Ishikawa (cell line): ENCODE data around the gene STXBP1.

ENCODE experiments used
- CEBPB ChIP-seq: IDR thresholded peaks from 2 replicates; pipeline ENCODE4 v1.6.1; 2012
- CREB1 ChIP-seq: IDR thresholded peaks from 2 replicates; pipeline ENCODE4 v1.6.1; 2012; ENCODE audit warnings: low read depth
- EGR1 ChIP-seq: IDR thresholded peaks from 2 replicates; pipeline ENCODE4 v1.6.1; 2012
- EP300 ChIP-seq: IDR thresholded peaks from 2 replicates; pipeline ENCODE4 v1.6.1; 2012; ENCODE audit warnings: borderline replicate concordance
- FOXM1 ChIP-seq: IDR thresholded peaks from 2 replicates; pipeline ENCODE4 v1.6.1; 2012; ENCODE audit warnings: low read depth, borderline replicate concordance
- MAX ChIP-seq: IDR thresholded peaks from 2 replicates; pipeline ENCODE4 v1.6.1; 2012
- NFIC ChIP-seq: IDR thresholded peaks from 2 replicates; pipeline ENCODE4 v1.6.1; 2012
- RAD21 ChIP-seq: IDR thresholded peaks from 2 replicates; pipeline ENCODE4 v1.6.1; 2012; ENCODE audit warnings: low read depth
- REST ChIP-seq: IDR thresholded peaks from 2 replicates; pipeline ENCODE4 v1.6.1; 2012; ENCODE audit warnings: low read depth, mild to moderate bottlenecking
- TAF1 ChIP-seq: IDR thresholded peaks from 2 replicates; pipeline ENCODE4 v1.6.1; 2012; ENCODE audit warnings: low read depth, mild to moderate bottlenecking
- TCF12 ChIP-seq: IDR thresholded peaks from 2 replicates; pipeline ENCODE4 v1.6.1; 2012; ENCODE audit warnings: low read depth
- TEAD4 ChIP-seq: IDR thresholded peaks from 2 replicates; pipeline ENCODE4 v1.6.1; 2012
- USF1 ChIP-seq: IDR thresholded peaks from 2 replicates; pipeline ENCODE4 v1.6.1; 2012
- YY1 ChIP-seq: IDR thresholded peaks from 2 replicates; pipeline ENCODE4 v1.6.1; 2012; ENCODE audit warnings: low read depth
- ZBTB7A ChIP-seq: IDR thresholded peaks from 2 replicates; pipeline ENCODE4 v1.6.1; 2012; ENCODE audit warnings: low read depth

Gene STXBP1

GRCh38 chr9:127614961-127615360 is 2.9 kb downstream of the STXBP1 start:
- TF ChIP-seq CEBPB (peak; percentile 90), TEAD4 (peak; percentile 58; the same call in 1 of the 2 replicates), MAX (no peak)

- no peak for TF ChIP-seq REST
- TF ChIP-seq FOXM1: no peak
- no peak for TF ChIP-seq CREB1
- no peak for TF ChIP-seq TCF12
- no peak for TF ChIP-seq ZBTB7A
- TF ChIP-seq TEAD4: no peak
- no peak for TF ChIP-seq EGR1
Measured at GRCh38 chr9:127626752-127627493, 14.8 kb downstream of the STXBP1 start.

GRCh38 chr9:127627494-127627855 is 15.4 kb downstream of the STXBP1 start:
- TF ChIP-seq TCF12 (no peak), YY1 (no peak), EP300 (no peak), MAX (no peak), CREB1 (no peak), CEBPB (no peak), TAF1 (no peak), ZBTB7A (no peak), REST (no peak), FOXM1 (no peak), USF1 (no peak), EGR1 (no peak), NFIC (no peak), TEAD4 (no peak), RAD21 (no peak)

- TF ChIP-seq CREB1: no peak
- no peak for TF ChIP-seq EGR1
- no peak for TF ChIP-seq REST
- no peak for TF ChIP-seq TEAD4
- no peak for TF ChIP-seq MAX
- TF ChIP-seq ZBTB7A: no peak
- TF ChIP-seq CEBPB: no peak
- no peak for TF ChIP-seq NFIC
- no peak for TF ChIP-seq FOXM1
- TF ChIP-seq USF1: no peak
- no peak for TF ChIP-seq YY1
- TF ChIP-seq EP300: no peak
- no peak for TF ChIP-seq TCF12
- no peak for TF ChIP-seq RAD21
- no peak for TF ChIP-seq TAF1
Measured at GRCh38 chr9:127628758-127629467, 16.8 kb downstream of the STXBP1 start.
